ENCODE data around the gene NCK2.

The NCK2 gene

GRCh38 chr2:105734762-105735538 is 9.8 kb upstream of the NCK2 start:
- Histone ChIP-seq H3K36me3 (replicated peaks; ENCODE audit: insufficient read depth, low read length) (no peaks in the 10 kb centered on the region), H3K27me3 (replicated peaks; ENCODE audit: insufficient read depth, low read length) (no peaks in the 10 kb centered on the region), H3K79me2 (ENCODE audit: low read length) (no peaks in the 10 kb centered on the region), H3K9me2 (replicated peaks; ENCODE audit: insufficient read depth, low read length) (no peaks in the 10 kb centered on the region), H3F3A (ENCODE audit: insufficient read depth, low read length) (peaks cover 13% of the 10 kb centered on the region), H3K4me2 (ENCODE audit: low read depth, low read length) (peak overlapping the region; percentile 60; the same call in 1 of the 2 replicates), H4K20me1 (ENCODE audit: insufficient read depth, low read length) (no peaks in the 10 kb centered on the region), H3K9me3 (replicated peaks; ENCODE audit: insufficient read depth, low read length) (no peaks in the 10 kb centered on the region), H3K4me3 (ENCODE audit: low read length) (no peak overlapping the region), H2AFZ (ENCODE audit: low read length) (0 out of 2 replicates have a peak overlapping the region, but pooled peaks have one; percentile 30), H3K27ac (ENCODE audit: low read length) (peak overlapping the region; percentile 59; the same call in 1 of the 2 replicates), H3K9ac (ENCODE audit: low read length) (no peak overlapping the region), H3K4me1 (ENCODE audit: low read length) (peaks cover 66% of the 10 kb centered on the region)
- TF ChIP-seq EZH2 (optimal IDR thresholded peaks at IDR 0.05; ENCODE audit: low read depth, low read length): no peak
- TF ChIP-seq CTCF (IDR thresholded peaks at IDR 0.05; ENCODE audit: low read length): no peak
- no peak for TF ChIP-seq EZH2phosphoT487 (IDR thresholded peaks at IDR 0.05; ENCODE audit: low read length)
- peak; percentile 71 for DNase-seq

- peaks cover 9% of the 10 kb centered on the region for H3F3A ChIP-seq (ENCODE audit: insufficient read depth, low read length)
- H3K27me3 ChIP-seq (replicated peaks; ENCODE audit: insufficient read depth, low read length): no peaks in the 10 kb centered on the region
- H3K9ac ChIP-seq (ENCODE audit: low read length): no peak overlapping the region
- no peaks in the 10 kb centered on the region for H3K9me3 ChIP-seq (replicated peaks; ENCODE audit: insufficient read depth, low read length)
- no peaks in the 10 kb centered on the region for H4K20me1 ChIP-seq (ENCODE audit: insufficient read depth, low read length)
- H3K79me2 ChIP-seq (ENCODE audit: low read length): no peaks in the 10 kb centered on the region
- no peak overlapping the region for H3K4me3 ChIP-seq (ENCODE audit: low read length)
- no peaks in the 10 kb centered on the region for H3K9me2 ChIP-seq (replicated peaks; ENCODE audit: insufficient read depth, low read length)
- no peak for DNase-seq
- no peaks in the 10 kb centered on the region for H3K36me3 ChIP-seq (replicated peaks; ENCODE audit: insufficient read depth, low read length)
- H3K4me2 ChIP-seq (ENCODE audit: low read depth, low read length): no peak overlapping the region
- no peak overlapping the region for H3K27ac ChIP-seq (ENCODE audit: low read length)
- H2AFZ ChIP-seq (ENCODE audit: low read length): no peak overlapping the region
- TF ChIP-seq CTCF (IDR thresholded peaks at IDR 0.05; ENCODE audit: low read length): no peak
- TF ChIP-seq EZH2phosphoT487 (IDR thresholded peaks at IDR 0.05; ENCODE audit: low read length): no peak
- no peak for TF ChIP-seq EZH2 (optimal IDR thresholded peaks at IDR 0.05; ENCODE audit: low read depth, low read length)
- peaks cover 54% of the 10 kb centered on the region for H3K4me1 ChIP-seq (ENCODE audit: low read length)
Measured at GRCh38 chr2:105736145-105736544, 8.6 kb upstream of the NCK2 start.

GRCh38 chr2:105737980-105738657 is 6.6 kb upstream of the NCK2 start:
- DNase-seq: no peak
- Histone ChIP-seq H3K9ac (ENCODE audit: low read length) (no peak overlapping the region), H3K9me3 (replicated peaks; ENCODE audit: insufficient read depth, low read length) (no peaks in the 10 kb centered on the region), H3K4me1 (ENCODE audit: low read length) (peaks cover 40% of the 10 kb centered on the region), H3K79me2 (ENCODE audit: low read length) (no peaks in the 10 kb centered on the region), H3K9me2 (replicated peaks; ENCODE audit: insufficient read depth, low read length) (no peaks in the 10 kb centered on the region), H4K20me1 (ENCODE audit: insufficient read depth, low read length) (no peaks in the 10 kb centered on the region), H3K27ac (ENCODE audit: low read length) (no peak overlapping the region), H2AFZ (ENCODE audit: low read length) (no peak overlapping the region), H3F3A (ENCODE audit: insufficient read depth, low read length) (peaks cover 9% of the 10 kb centered on the region), H3K4me2 (ENCODE audit: low read depth, low read length) (no peak overlapping the region), H3K4me3 (ENCODE audit: low read length) (no peak overlapping the region), H3K36me3 (replicated peaks; ENCODE audit: insufficient read depth, low read length) (no peaks in the 10 kb centered on the region), H3K27me3 (replicated peaks; ENCODE audit: insufficient read depth, low read length) (no peaks in the 10 kb centered on the region)
- TF ChIP-seq EZH2 (optimal IDR thresholded peaks at IDR 0.05; ENCODE audit: low read depth, low read length): no peak
- TF ChIP-seq CTCF (IDR thresholded peaks at IDR 0.05; ENCODE audit: low read length): no peak
- TF ChIP-seq EZH2phosphoT487 (IDR thresholded peaks at IDR 0.05; ENCODE audit: low read length): no peak

Data from MM.1S (cell line).